GM18520 (cell line): ENCODE data around the gene TGM4.
A peak's percentile ranks its signal among the peaks of the same experiment; 100 is the strongest.

Experiments
- ATAC-seq: cut with Tn5 transposase; IDR thresholded peaks from one replicate; pipeline ENCODE4 v1.9.1; 2021; ENCODE audit not compliant: unreplicated experiment

Gene TGM4

DNA sequence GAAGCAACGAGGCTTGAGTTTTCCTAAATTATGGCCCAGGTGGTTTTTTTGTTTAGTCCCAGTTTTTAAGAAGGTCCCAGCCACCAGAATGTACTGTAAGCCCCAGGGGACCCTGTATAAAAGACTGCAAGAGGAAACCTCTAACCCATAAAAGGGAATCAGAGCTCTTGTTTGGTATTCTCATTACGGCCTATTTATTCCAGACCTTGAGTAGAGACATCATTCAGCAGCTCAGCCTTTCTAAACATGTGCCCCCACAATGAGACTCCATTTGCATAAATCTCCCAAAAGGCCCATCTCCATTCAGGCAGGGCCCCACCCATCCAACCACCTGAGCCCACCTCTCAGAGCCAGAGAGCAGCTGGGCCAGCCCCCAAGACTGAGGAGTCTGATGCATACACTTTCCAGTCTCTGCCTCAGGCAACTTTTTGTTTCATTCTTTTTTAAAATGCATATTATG, 75.9 kb downstream of the TGM4 start:
- ATAC-seq = no peak

DNA sequence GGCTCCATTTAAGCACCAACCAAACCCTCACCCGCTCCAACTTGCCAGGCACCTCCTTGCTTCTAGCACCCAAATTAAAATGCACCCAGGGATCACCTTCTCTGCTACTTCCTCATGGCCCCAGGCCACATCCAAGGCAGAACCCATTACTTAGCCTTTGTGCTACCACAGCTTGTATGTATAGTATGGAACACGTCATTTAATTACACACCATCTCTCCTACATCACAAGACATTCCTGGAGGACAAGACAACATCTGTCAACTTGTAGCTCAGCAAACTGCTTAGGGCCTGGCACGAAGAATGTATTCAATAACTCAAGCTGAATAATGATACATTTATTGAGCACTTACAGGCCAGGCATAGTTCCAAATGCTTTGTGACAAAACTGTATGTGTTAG, 78.3 kb downstream of the TGM4 start:
- no peak for ATAC-seq

DNA sequence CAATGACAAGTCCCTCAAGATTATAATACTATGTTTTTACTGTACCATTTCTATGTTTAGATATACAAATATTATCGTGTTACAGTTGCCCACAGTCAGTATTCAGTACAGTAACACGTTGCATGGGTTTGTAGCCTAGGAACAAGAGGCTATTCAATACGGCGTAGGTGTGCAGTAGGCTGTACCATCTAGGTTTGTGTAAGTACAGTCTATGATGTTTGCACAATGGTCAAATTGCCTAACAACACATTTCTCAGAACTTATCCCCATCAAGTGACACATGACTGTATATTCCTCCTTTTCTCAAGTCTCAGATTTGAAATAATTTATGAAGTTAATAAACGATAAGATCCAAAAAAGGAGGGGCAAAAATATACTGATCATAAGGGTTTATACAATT, 79.9 kb downstream of the TGM4 start:
- ATAC-seq = no peak

DNA sequence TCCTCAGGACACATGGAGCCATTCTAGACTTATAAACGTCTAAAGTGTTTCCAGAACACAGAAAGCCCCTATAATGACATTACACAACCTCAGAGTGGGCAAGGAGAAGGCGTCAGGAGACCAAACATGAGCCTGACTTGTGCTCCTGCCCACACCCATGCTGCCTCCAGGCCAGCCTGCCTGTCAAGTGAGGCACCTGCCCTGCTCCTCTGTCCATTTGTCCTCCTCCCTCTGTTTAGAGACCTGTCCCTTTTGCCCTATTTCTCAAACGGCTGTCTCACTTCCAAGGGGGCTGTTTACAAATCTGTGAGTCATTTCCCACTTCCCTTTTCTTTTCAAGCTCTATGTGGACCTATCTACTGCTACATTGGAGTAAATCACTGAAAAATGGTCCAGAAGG, 80.6 kb downstream of the TGM4 start:
- no peak for ATAC-seq

DNA sequence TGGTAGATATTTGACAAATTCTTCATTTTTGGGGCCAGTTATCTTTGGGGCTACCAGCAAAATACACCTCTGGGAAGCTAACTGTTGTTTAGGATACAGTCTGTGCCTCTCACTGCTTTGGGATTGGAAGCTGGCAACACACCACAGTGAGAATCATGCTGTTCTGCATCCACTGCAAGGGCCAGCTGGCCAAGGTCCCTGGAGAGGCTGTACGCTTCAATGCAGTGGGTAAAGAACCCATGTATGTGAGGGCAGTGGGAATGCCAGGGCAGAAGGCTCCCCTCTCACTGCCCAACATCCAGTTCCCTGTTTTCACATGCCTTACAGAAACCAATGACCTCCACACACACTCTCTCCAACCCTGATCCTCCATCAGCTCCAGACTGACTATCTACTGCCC, 81.5 kb downstream of the TGM4 start:
- ATAC-seq = no peak

DNA sequence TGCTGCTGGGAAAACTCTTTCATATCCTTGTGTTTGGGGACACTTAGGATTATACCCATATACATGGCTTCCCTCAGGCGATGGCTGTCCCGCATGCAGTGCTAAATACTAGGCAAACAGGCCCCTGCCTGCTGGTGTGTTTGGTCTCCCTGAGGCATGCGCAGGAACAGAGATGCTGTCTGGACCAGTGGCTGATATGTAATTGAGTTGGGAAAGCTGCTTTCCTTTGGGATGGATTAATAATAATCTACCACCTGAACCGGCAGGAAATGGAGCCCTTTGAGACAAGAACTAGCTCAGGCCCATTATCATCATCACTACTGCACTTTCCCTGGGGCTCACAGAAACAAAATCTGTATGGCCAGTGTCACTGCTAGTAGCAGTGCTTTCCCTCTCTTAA, 83.6 kb downstream of the TGM4 start:
- no peak for ATAC-seq

DNA sequence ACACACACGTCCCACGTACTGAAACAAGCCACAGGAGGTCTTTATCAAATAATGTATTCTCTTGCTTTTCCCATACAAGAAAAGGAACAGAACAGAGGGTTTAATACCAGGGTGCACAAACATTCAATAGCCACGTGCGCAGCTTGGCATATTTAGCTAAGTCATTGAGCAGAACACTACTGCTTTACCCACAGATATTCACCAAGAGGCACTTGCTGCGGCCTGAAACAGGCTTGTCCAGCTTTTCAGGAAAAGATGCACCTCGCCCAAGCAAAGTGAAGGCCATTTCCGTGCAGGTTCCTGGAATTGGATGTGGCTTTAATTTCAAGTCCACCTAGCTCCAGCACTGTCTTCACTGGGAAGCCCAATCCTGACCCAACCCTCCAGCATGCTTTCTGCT, 84.0 kb downstream of the TGM4 start:
- ATAC-seq = no peak

DNA sequence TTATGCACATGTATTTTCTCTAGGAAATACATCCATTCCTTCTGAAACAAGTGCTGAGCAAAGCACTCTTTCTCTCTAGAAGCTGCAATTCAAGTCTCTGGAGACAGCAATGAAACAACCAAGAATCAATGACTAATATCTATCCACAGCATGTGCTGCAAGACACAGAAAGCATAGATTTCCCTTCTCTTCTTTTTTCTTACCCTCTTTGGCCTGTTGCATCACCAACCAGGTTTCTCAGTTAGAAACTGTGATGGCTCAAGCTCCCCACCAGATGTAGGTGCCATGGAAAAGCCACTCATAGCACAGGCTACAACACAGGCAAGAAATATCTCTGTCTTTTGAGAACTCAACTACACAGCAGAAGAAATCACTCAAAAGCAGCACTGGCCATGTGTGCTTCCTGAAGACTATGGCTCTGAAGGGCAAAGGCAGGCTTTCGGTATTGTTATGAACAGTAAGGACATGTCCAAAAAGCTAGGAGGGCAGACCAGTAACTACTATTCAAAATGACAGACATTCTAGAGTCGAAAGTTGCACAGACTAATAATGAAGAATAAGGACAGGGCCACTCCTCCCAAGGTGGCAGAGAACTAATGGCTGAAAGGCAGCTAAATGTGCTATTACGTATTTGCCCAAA, 86.1 kb downstream of the TGM4 start:
- peak; percentile 45 for ATAC-seq

DNA sequence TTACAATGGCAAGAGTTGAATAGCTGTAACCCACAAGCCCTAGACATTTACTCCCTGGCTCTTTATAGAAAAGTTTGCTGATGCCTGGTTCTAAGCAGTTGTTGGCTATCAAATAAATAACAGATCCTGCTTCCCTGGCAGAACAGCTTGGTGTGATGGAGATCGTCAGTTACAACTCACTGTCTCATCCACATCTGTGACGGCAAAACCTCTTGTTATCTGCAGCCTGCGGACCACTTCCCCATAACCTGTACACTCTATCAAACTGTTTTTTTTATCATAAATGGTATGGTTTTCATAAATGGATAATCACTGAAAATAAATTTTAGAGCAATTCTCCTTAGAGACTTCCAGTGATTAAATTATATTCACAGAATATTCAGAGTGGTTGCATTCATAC, 87.5 kb downstream of the TGM4 start:
- no peak for ATAC-seq

DNA sequence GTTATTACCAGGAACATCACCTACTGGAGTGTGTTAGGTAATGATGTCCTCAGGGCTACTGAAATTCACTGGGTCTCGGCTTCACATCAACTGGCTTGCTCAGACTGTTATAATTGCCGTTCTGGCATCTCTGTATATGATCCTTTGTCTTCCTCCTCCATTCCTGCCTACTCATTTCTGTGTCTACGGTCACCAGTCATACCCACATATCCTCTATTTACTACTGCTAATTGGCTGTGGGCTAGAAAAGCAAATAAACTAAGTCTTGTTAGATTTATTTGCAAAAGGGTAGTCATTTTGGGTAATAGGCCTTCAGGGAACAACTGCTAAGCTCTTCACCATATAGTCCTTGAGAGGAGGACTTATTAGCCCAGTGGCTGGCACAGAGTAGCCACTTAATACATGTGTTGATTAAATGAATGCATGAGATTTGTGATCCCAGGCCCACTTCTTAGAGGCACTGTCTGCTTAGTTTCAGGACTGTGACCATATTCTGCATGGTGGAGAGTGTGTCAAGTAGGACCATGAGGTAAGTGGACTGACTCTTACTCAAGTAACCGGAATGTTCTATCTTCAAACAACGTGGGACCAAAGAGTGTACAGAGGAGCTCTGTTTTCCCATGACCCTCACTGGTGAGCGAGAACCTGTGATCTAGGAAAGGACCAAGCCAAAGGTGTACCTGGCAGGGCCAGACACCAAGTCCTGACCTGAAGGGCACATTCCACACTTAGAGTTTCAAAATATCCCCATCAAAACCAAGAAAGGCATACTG, 88.4 kb downstream of the TGM4 start:
- no peak for ATAC-seq

DNA sequence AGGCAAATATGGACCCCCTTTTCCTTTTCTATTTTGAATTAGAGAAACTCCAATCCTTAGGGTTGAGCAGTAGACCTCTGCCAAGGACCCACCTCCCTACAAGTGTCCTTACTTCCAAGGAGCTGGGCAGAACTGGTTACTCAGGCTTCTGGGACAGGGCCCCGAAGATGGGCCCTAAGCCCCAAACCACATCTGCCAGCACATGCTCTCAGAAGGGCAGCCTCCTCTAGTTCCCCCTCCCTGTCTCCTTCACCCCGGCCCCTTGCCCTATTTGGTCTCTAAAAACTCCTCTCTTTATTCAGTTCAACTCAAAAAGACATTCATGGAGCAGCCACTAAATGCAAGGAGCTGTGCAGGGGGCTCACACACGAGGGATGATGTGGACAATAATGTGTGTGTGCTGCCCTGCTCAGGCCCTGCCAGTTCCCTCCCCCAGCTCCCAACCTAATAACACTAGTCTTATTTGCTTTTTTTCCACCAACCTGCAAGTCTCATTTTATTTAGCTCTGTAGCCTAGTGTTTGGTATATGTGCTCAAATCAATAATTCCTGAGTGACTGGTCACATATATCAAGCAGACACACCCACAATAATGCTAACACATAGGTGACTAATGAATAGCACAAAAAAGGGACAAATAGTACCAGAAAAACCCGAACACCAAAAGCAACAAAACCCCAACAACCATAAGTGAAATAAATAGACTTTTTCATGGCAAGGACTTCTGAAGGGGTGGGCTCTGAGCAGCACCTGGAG, 89.3 kb downstream of the TGM4 start:
- ATAC-seq = no peak
